ENCODE results near the gene LGMN. TPM values are rescaled to one million over a fixed set of nuclear protein-coding genes. Genes with fewer than 3 reads are reported as not detected.

LGMN gene
- total and polyA plus RNA-seq, 9 of the 15 experiments (the other 6 are each of a cell fraction or from before 2014, with no cell fraction given), result 0.05 to 1.4 (median 0.43) TPM; not detected in 2

GRCh38 chr14:92783813-92784431 lies 35.5 kb upstream of the LGMN start:
- ATAC-seq (peak; percentile 81), DNase-seq (ENCODE audit: extremely low read depth in 1 of 4, low spot score in 3 of 4) (peak; percentile 5 to 40 (median 17)), FAIRE-seq (no peak)
- intact Hi-C loops (cut with micrococcal nuclease) (loop anchor here (1.0 kb wide), 1 partner anchor 70 kb away; no protein-coding TSS in a partner anchor), in situ Hi-C loops (cut with MboI) (loop anchor here (5.0 kb wide), 1 partner anchor 72 kb away; no protein-coding TSS in a partner anchor)
- H3K36me3 ChIP-seq (ENCODE audit: control insufficient read depth, insufficient read depth, low read length), result no peaks in the 10 kb centered on the region
- WGBS (ENCODE audit: insufficient coverage, low coverage, missing lambda C conversion rate), result 0% methylated on average over 1 of the region's 2 CpGs
- H3K4me2 ChIP-seq (ENCODE audit: insufficient read depth, low read length), result no peak overlapping the region
- no peak overlapping the region for H3K9ac ChIP-seq (ENCODE audit: insufficient read depth in 1 of 2, low read depth in 2 of 2, low read length in 2 of 2)
- no peak overlapping the region for H3K4me3 ChIP-seq
- CTCF ChIA-PET (ENCODE audit: low intra/inter-chr PET ratio), result interaction anchor here (0.6 to 3.3 kb wide), 4 partner anchors 66 to 97 kb away, joined by 3 to 27 read pairs (median 9); no protein-coding TSS in a partner anchor
- no peaks in the 10 kb centered on the region for H3K79me2 ChIP-seq (ENCODE audit: control insufficient read depth, insufficient read depth, low read length)
- no peaks in the 10 kb centered on the region for H4K20me1 ChIP-seq (replicated peaks; ENCODE audit: control insufficient read depth, insufficient read depth, low read length)
- H3K9me1 ChIP-seq (ENCODE audit: control insufficient read depth, insufficient read depth, low read length), result no peaks in the 10 kb centered on the region
- H3K27me3 ChIP-seq (ENCODE audit: control insufficient read depth in 2 of 2, insufficient read depth in 2 of 2, low read length in 2 of 2), result no peaks in the 10 kb centered on the region
- H3K4me1 ChIP-seq (replicated peaks in 1 of 2; ENCODE audit: control insufficient read depth in 2 of 2, insufficient read depth in 2 of 2, low read length in 2 of 2), result peaks cover 0 to 11% of the 10 kb centered on the region in 2 experiments; a peak in 3 of 5 replicates
- POLR2A ChIA-PET, result interaction anchor here (1.0 kb wide), 1 partner anchor 80 kb away, joined by 3 read pairs; no protein-coding TSS in a partner anchor
- H2AFZ ChIP-seq (ENCODE audit: low read depth, low read length), result no peak overlapping the region
- no peak overlapping the region for H3K27ac ChIP-seq (ENCODE audit: extremely low read depth, low read depth, low read length)
- no TSS peak for BruUV-seq (replicated peaks)
- peaks cover 4% of the 10 kb centered on the region; the same call in 1 of the 2 replicates for H3K9me3 ChIP-seq (replicated peaks; ENCODE audit: control insufficient read depth, insufficient read depth, low read depth, low read length)
- TF ChIP-seq ARID2 (IDR thresholded peaks at IDR 0.05) (0 out of 2 replicates have a peak, but pooled peaks have one; percentile 27), SP1 (CRISPR knock-in tag; IDR thresholded peaks at IDR 0.05) (no peak), CBX5 (IDR thresholded peaks at IDR 0.05; ENCODE audit: borderline replicate concordance, low read depth) (no peak), RAD21 (CRISPR knock-in tag; conservative IDR thresholded peaks at IDR 0.05 in 1 of 2, IDR thresholded peaks at IDR 0.05 in 1 of 2) (peak; percentile 78 to 83), POLR2A (conservative IDR thresholded peaks at IDR 0.05) (no peak), ZNF408 (CRISPR knock-in tag; IDR thresholded peaks at IDR 0.05; ENCODE audit: low read depth) (no peak), HLTF (IDR thresholded peaks at IDR 0.05) (no peak), MEF2D (tag; conservative IDR thresholded peaks at IDR 0.05; ENCODE audit: low read depth) (no peak), KLF6 (CRISPR knock-in tag; IDR thresholded peaks at IDR 0.05; ENCODE audit: borderline replicate concordance) (no peak), SMC3 (conservative IDR thresholded peaks at IDR 0.05; ENCODE audit: insufficient read depth, low read depth, low read length) (peak; percentile 52; the same call in 1 of the 2 replicates), CC2D1A (IDR thresholded peaks at IDR 0.05) (0 out of 2 replicates have a peak, but pooled peaks have one; percentile 21), JUNB (CRISPR knock-in tag; conservative IDR thresholded peaks at IDR 0.05) (no peak), POLR2B (IDR thresholded peaks at IDR 0.05; ENCODE audit: low read depth, partially characterized antibody) (no peak), ZNF695 (CRISPR knock-in tag; IDR thresholded peaks at IDR 0.05) (no peak)
- TF ChIP-seq, protein P1, sequence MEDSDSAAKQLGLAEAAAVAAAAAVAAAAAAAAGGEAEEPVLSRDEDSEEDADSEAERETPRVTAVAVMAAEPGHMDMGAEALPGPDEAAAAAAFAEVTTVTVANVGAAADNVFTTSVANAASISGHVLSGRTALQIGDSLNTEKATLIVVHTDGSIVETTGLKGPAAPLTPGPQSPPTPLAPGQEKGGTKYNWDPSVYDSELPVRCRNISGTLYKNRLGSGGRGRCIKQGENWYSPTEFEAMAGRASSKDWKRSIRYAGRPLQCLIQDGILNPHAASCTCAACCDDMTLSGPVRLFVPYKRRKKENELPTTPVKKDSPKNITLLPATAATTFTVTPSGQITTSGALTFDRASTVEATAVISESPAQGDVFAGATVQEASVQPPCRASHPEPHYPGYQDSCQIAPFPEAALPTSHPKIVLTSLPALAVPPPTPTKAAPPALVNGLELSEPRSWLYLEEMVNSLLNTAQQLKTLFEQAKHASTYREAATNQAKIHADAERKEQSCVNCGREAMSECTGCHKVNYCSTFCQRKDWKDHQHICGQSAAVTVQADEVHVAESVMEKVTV (CRISPR knock-in tag; IDR thresholded peaks at IDR 0.05), result peak; percentile 65
- TF ChIP-seq, protein P2, sequence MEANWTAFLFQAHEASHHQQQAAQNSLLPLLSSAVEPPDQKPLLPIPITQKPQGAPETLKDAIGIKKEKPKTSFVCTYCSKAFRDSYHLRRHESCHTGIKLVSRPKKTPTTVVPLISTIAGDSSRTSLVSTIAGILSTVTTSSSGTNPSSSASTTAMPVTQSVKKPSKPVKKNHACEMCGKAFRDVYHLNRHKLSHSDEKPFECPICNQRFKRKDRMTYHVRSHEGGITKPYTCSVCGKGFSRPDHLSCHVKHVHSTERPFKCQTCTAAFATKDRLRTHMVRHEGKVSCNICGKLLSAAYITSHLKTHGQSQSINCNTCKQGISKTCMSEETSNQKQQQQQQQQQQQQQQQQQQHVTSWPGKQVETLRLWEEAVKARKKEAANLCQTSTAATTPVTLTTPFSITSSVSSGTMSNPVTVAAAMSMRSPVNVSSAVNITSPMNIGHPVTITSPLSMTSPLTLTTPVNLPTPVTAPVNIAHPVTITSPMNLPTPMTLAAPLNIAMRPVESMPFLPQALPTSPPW (CRISPR knock-in tag; IDR thresholded peaks at IDR 0.05), result no peak
- TF ChIP-seq, protein P3, sequence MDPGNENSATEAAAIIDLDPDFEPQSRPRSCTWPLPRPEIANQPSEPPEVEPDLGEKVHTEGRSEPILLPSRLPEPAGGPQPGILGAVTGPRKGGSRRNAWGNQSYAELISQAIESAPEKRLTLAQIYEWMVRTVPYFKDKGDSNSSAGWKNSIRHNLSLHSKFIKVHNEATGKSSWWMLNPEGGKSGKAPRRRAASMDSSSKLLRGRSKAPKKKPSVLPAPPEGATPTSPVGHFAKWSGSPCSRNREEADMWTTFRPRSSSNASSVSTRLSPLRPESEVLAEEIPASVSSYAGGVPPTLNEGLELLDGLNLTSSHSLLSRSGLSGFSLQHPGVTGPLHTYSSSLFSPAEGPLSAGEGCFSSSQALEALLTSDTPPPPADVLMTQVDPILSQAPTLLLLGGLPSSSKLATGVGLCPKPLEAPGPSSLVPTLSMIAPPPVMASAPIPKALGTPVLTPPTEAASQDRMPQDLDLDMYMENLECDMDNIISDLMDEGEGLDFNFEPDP (CRISPR knock-in tag; IDR thresholded peaks at IDR 0.05), result no peak
